KG1 (cell line): Measurements from ENCODE around the gene PHLDA2.
A peak's percentile ranks its signal among the peaks of the same experiment; 100 is the strongest.
"Not testable (repeated sequence)": the region's sequence is repeated elsewhere in the genome, so short reads cannot be mapped to it uniquely, and the experiment has no call there.

ENCODE experiments used
- DNase-seq: peaks from one replicate; lab custom pipeline; 2025; lab: John Stamatoyannopoulos, UW

PHLDA2 gene

DNA sequence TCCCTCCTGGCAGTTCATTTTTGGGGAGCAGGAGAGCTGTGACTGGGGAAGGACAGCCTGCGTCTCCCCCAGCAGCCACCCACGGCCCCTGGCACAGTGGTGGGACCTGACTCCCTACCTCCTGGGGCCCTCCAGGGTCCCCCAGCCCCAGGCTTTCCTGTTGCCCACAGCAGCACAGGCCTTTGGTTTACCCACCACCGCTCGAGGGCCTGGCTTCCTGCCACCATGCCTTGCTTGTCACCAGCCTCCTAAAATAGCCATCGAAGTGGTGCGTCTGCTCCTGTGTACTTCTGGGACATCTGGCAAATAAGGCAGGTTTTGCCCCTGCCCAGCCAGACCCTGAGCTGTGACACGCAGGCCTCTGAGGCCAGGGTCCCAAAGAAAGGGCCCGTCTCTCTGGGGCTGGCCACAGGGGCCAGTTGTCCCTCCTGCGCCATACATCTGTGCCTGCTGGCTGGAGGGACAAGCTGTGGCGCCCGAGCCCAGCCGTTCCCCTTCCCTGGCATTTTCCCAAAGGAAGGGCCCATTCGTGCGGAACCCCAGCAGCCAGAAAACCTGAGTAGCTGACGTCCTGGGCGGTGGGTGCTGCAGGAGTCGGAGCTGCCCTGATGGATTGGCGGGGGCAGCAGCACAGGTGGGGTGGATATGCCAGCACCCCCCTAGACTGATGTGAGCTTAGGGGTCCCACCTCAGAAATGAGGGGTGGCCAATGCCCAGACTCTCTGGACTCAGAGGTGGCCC lies 14.6 kb downstream of the PHLDA2 start:
- no peak for DNase-seq

DNA sequence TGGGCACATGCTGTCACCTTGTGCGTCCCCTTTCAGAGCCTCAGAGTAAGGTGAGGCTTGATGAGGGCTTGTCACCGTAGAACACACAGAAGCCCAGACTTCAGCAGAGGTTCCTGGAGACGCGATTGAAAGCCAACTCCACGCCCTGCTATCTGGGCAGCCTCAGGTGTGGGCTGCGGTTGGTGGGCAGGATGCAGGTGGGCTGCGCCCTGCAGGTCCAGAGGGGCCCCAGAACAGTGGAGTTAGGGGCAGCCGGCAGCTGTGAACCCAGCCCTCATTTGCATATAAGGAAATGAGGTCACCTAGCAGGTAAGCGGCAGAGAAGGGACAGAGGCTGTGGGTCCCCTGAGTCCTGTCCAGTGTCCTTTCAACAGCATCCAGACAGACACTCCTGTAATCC lies 15.4 kb downstream of the PHLDA2 start:
- no peak for DNase-seq

DNA sequence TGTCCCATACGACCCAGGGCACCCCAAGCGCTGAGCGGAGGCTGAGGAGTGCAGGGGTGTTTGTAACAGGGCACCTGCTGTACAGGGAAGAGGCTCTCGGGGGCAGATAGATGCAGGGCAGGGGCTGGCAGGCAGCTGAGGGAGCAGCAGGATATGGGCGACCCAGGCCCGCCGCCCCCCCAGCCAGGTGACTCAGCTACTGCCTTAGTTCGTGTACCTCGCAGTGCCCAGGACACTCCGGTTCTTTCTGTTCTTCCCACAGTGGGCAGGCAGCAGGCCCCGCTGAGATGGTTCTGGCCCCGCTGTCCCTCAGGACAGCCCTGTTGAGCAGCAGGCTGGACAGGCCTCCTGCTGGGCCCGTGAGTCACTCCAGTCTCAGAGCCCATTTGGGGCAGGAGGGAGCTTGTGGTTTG lies 16.2 kb downstream of the PHLDA2 start:
- DNase-seq = no peak

DNA sequence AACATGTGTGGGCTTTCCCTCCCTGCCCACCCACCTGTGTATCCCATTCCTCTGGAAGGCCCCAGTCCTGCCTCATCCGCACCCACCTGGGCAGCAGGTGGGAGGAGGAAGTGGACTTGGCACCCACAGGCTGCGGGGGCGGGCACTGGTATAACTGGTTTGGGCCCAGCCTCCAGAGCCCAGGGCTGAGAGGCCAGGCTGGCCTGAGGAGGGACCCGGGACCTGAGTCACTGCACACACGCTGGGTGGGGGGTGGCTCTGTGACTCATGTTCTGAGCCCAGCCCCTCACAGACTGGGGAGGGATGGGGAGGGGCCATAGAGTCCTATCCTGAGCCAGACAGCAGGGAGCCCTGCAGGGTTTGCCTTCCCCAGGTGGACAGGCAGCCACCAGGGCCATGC lies 16.7 kb downstream of the PHLDA2 start:
- DNase-seq = no peak

DNA sequence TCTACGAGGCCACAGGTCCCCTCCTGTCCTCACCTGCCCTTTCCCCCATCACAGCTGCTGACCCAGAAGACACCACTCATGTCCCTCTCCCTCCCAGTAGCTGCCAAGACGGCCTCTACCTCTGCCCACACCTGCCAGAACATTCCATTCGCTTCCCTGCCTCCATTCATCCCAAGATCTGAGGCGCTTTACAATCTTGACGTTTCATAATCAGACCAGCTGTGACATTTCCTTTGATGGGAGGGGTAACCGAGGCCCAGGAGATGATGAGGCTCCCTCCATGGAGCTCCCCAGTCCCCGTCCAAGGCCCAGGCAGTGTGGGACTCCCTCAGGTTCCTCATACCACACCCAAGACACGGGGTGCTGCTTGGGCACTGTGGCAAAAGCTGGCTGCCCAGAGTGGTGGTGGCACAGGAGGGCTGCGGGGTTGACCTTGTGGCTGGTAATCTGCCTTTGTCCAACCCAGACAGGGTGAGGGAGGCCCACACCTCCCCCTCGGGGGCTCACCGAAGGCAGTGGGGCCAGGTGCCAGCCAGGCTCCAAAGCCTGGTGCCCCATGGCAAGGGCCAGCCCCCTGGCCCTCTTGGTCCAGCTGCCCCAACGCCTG lies 17.3 kb downstream of the PHLDA2 start:
- DNase-seq = no peak

DNA sequence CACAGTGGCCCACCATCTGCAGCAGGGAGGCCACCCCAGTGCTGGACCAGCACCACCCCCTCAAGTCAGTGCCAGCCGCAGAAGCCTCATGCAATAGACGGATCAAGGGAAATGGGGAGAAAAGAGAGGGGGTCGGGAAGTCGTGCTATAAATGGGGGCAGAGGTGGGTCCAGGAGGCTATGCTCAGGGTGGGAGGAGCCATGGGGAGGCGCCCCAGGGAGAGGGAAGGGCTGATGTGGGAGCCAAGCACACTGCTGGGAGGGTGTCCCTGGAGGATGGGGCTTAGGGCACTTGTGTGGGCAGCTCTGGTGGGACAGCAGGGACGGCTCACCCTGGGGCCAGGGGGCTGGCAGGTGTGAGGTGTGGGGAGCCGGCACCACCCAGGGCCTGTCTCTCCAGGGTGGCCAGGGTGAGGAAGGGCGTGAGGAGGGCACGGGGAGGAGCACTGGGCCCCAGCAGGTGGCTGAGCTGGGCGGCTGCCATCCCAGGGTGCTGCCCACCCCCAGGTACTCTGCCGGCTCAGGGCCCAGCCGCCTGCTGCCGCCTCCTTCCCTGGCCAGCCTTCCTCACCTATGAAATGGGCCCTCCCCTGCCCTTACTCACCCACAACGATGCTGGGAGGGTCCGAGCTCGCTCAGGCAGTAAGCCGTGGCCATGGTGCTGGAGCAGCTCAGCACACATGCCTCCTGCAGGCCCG lies 18.0 kb downstream of the PHLDA2 start:
- DNase-seq = no peak

DNA sequence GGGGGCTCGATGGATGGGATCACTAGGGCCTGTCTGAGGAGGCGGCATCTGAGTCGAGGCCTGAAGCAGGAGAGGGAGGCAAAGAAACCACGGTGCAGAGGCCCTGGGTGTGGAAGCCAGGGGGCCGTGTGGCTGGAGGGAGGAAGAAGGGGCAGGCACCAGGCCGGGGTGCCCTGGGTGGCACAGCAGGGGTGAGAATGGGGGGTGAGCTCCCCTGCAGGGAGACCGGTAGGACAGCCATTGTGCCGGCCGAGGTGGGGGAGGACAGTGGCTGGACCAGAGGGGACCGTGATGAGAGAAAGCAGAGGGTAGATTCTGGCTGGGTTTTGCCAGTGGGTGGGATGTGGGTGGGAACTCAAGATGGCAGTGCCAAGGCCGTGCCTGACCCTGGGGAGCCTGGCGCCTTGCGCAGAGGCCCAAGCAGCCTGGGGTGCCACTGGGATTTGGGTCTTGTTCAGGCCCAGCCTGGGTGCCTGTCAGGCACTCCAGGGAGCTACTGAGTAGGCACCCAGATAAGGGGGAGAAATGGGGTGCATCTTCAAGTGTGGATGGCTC lies 18.7 kb downstream of the PHLDA2 start:
- no peak for DNase-seq

DNA sequence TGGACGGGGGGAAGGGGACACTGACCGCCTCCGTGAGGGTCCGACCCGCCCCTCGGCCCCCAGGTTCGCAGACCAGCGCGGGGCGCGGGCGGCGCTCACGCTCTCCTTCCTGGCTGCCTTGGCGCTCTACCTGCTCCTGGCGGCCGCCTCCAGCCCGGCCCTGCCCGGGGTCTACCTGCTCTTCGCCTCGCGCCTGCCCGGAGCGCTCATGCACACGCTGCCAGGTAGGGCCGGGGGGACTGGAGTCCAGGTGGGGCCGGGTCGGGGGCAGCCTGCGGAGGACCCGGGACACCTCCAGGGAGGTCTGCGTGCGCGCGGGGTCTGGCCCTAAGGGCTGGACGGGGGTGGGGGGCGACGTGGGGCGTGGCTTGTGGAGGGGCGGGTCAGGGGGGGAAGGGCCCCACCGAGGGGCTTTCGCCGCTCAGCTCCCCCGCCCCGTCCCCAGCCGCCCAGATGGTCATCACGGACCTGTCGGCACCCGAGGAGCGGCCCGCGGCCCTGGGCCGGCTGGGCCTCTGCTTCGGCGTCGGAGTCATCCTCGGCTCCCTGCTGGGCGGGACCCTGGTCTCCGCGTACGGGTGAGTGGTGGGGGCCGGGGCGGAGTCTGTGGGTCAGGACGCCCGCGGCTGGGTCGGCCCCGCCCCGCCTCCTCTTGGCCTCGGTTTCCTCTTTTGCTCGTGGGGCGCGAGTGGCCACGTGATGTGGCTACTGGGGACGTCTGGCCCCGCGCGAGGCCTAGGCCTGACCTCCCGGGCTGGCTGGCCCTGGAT lies 19.9 kb downstream of the PHLDA2 start:
- DNase-seq = no peak

DNA sequence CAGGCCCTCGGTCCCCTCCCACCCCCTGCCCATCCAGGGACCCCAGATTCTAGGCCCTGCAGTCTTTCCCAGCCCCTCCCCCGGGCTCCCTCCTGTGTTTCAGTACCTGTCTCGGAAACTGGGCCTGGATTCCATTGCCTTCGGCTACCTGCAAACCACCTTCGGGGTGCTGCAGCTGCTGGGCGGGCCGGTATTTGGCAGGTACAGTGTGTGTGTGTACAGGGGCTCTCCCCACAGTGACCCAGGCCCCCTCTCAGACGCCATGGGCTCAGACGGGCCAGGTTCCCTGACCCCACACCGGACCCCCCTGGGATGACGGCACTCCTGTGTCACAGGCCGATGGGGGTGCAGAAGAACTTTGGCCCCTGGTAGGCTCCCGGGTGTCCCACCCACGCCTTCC lies 21.1 kb downstream of the PHLDA2 start:
- no peak for DNase-seq

DNA sequence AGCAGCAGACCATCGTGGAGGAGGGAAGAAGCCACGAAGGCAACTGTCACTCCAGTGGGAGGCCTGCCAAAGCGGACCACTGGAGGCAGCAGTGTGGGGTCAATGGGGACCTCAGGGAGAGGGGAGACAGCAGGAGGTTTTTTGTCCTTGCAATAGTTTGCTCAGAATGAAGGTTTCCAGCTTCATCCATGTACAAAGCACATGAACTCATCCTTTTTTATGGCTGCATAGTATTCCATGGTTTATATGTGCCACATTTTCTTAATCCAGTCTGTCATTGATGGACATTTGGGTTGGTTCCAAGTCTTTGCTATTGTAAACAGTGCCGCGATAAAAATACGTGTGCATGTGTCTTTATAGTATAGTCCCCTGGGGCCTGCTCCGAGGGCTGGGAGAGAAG lies 23.9 kb downstream of the PHLDA2 start:
- DNase-seq = not testable (repeated sequence)

DNA sequence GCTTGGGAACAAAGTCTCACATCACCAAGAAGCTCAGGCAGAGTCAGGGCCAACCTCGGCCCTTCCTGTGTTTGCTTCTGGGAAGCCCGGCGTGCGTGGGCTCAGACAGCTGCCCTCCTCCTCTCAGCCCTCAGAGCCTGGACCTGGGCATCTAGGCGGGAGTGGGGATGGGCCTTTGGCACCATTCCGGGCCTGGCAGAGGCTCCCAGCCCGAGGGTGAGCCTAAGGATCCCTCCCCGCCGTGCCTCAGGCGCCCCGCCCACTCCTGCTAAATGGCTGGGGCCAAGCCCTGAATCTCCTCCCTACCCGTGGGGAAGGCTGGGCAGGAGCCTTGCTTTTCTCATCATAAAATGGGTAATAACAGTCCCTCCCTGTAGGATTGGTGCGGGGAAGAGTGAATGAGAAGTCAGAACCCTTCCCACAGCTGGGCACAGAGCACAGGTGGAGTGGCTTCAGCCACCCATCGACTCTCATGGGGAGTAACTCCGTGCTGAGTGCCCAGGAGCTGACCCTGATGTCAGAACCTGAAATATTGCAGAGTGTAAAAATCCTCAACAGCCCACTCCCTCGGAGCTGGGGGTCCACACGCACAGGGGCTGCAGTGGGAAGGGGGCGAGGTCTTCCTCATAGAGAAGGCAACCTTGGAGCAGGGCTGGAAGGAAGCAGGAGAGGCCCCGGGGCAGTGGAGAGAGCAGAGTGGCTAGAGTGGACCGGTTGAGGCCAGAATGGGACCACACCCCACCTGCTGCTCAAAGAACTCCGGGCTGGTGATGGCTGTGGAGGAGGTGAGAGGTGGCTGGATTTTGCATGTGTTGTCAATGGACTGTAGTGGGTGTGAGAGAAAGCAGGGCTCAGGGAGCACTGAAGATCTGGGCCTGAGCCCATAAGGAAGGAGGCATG lies 24.8 kb downstream of the PHLDA2 start:
- DNase-seq = no peak

DNA sequence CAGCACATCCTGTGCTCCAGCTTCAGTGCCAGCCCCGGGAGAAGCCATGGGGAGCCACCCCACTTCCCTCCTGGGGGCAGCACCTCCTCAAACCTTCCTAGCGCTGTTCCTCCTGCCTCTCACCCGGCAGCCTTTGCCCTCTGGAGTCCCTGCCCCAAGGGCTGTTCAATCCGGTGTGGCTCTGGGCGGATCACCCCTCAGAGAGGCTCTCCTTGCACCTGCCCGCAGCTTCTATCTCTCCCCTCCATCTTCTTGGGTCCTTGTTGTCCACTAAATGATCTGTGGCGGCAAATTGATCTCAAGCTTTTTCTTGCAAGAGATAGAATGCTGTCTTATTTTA lies 25.6 kb downstream of the PHLDA2 start:
- no peak for DNase-seq

DNA sequence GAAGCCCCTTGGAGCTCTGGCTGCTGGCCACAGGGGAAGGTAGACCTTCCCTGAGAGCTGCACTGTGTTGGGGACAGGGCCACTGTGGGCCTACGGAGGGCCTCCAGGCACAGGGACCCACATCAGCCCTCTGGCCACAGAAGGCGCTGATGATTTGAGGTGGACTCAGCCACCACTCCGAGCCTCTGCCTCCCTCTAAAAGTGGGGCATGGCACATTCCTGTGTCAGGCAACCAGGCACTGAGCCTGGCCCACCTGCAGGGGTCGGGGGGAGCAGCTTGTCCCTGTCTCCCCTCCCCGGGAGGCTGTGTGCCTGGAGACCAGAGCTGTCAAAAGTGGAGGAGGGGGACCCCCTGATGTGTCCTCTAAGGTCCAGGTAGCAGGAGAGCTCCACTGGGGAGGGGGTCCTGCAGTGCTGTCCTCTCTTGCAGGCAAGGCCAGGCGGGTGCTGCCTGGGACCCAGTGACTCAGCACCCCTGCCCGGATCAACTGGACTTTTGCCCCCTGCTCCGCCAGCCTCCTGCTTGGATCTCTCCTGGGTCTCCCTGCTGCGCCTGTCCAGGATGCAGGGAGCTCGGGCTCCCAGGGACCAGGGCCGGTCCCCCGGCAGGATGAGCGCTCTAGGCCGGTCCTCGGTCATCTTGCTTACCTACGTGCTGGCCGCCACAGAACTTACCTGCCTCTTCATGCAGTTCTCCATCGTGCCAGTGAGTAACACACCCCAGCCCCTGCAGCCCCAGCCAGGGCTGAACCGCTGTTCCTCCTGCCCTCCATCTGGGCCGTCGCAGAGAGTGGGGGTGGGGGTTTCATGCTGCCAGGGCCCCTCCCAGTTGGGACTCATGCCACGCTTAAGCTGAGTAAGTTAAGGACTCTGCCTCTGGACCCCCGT lies 26.2 kb downstream of the PHLDA2 start:
- no peak for DNase-seq

DNA sequence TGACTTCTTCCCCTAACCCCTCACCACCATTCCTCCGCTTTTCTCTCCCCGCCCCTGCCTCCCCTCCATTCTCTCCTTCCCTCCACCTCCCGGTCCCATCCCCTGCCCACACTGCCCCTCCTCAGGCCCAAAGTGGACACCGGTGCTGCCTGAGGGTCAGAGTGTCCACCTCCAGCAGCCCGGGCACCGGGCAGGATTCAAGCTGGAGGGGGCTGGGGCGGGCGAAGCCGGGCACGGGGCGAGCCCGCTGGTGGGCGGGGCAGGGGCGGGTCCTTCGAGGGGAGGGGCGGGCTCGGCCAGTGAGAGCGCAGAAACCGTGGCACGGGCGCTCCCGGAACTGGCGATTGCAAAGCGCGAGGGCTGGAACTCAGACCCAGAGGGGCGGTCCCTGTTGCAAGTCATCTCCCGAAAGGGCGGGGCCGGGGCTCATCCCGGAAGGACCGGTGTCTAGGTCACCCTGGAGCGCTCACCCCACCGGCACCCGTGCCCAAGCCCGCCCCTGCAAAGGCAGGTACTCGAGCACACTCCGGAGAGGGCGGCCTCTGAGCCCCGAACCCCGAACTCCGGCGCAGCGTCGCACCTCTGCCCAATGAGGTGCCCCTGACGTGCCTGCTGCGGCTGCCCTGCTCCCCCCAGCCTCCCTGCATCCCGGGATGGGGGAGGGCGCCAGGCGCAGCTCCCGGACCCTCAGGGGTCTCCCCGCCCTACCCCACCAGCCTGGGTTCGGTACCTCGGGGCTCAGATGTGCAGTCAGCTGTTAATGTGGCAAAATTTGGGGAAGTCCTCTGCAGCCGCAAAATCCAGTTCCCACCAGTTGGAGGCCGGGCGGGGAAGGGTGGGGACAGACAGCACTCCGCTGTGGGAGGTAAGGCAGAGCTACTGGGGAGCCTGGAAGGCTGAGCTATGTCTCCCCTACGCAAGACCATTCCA lies 27.1 kb downstream of the PHLDA2 start:
- peak; percentile 49 for DNase-seq

DNA sequence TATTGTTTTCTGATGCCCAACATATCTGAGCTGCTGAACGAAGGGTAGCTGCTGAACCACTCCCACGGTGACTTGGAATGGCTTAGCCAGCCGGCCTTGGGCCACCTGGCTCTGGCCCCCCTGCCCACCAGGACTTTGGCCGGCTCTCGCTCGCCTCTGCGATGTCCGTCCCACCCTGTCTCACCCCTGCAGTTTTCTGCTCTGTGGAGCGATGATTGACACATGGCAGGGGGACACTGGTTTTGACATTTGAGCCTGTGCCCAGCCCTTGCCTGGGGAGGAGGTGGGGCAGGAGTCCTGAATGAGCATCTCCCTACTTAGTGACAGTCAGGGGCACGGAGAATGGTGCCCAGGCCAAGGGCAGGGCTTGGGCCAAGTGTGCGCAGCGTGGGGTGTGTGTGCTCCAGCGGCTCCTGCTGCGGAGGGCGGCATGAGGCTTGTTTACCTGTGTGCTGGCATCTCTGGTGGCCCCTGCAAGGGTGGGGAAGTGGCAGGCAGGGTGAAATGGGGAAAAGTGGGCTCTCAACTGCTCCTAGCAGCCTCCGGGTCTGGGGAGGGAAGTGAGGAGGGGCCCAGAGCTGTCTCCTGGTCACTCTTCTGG lies 27.9 kb downstream of the PHLDA2 start:
- DNase-seq = no peak

DNA sequence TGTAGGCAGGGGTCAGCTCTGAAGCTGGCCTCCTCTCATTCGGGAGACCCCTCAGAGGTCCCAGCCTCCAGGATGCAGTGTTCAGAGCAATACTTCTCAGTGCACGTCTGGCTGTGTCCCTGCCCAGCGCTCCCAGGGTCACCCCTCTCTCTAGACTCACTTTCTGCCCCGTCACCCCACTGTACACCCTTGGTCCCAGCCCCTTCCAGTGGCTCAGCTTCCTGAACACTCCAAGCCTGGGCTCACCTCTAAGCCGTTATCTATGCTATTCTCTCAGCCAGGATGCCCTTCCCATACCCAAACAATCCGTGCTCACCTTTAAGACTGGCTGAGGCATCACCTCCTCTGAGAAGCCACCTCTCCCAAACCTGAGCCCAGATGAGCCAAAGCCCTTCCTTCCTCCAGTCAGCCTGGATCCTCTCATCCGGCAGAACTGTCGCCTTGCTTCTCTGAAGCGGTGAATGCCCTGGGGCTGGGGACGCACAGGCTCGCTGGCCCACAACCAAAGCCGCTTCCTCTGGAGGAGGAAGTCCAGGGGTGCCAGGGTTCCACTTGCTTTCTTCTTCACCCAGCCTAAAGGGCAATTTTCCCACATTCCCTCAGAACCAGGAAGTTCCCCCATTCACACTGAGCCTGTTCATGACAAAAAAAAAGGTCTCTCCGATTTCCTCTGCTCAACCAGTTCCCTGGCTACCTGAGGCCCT lies 30.0 kb downstream of the PHLDA2 start:
- no peak for DNase-seq

DNA sequence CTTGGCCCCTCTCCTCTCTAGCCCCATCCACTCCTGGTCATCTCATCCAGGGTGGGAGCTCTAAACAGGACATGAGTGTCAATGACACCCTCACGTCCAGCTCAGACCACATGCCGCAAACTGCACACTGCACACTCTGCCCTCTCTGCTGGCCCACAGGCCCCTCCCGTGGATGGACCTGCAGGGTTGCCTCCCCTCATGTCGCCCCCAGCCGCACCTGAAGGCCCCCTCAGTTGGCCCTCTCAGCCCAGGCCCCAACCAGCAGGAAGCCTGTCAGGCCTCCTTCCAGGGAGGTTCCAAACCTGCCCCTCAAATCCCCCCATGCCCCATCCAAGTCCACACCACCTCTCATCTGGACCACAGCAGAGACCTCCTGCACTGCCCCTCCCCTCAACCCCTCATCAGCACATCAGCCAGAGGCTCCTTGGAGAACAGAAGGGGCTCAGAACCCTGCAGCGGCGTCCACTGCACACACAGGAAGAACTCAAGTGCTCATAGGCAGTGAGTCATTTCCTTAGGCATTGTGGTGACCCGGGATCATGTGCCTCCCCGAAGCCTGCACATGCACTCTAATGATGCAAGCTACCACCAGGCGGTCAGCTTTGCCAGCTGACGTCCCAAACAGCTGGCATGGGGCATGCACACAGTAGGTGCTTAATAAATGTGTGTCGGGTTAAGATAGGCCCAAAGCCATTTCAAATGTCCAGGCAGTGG lies 30.7 kb downstream of the PHLDA2 start:
- DNase-seq = no peak

DNA sequence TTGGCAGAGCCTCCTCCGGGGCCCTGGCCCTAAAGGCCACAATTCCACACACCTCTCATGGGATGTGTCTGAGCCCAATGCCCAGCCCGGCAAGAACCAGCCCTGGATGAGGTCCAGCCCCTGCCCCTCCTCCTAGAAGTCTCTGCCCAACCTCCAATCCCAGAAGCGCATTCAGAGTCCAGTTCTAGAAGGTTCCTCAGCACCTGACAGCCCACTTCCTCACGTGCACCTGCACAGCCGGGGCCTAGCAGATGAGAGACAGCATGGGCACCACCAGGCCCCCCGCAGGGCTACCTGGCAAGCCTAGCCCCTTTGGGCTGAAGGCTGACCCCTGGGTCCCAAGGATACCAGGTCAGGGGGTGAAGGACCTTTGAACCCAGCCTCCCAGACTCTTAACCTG lies 32.2 kb downstream of the PHLDA2 start:
- DNase-seq = no peak
